Panc1 (cell line): Measurements from ENCODE around the gene CGA. TPM values are rescaled to one million over a fixed set of nuclear protein-coding genes. Genes with fewer than 3 reads are reported as not detected.

Experiments used
- ATAC-seq: fragments of 200-7000 bp; cut with Tn5 transposase; 2 replicates; pipeline ENCODE4 v1.9.1; 2020; ENCODE audit warnings: mild to moderate bottlenecking, moderate library complexity
- BruUV-seq: library from RNA; stranded (reverse); fragments of 400-500 nt; replicated peaks from 2 replicates; lab custom pipeline; 2021; lab: Mats Ljungman, UMichigan
- CTCF ChIA-PET: fragments of 300-600 bp; sonication (Branson Sonifier 250); formaldehyde crosslinking; loops from one replicate; lab custom pipeline; 2022; ENCODE audit warnings: antibody characterized with exemption; lab: Charles Lee
- POLR2A ChIA-PET: fragments of 300-600 bp; sonication (Branson Sonifier 250); formaldehyde crosslinking; loops from one replicate; lab custom pipeline; 2022; ENCODE audit warnings: antibody characterized with exemption; lab: Charles Lee
- DNase-seq: peaks from one replicate; pipeline ENCODE4 v3.0.0-alpha.2; 2010; ENCODE audit warnings: low read depth, low spot score
- H3K27ac ChIP-seq: 2 replicates; pipeline ENCODE4 v1.5.1; 2011; ENCODE audit warnings: mild to moderate bottlenecking, low read length, inconsistent platforms
- H3K27me3 ChIP-seq: fragments of 200-500 bp; sonication (Bioruptor generic); 2 replicates; pipeline ENCODE4 v1.6.0; 2014; ENCODE audit warnings: low read length, inconsistent platforms; ENCODE audit not compliant: control insufficient read depth, insufficient read depth
- H3K36me3 ChIP-seq: fragments of 200-500 bp; sonication (Bioruptor generic); 2 replicates; pipeline ENCODE4 v1.5.1; 2014; ENCODE audit warnings: inconsistent platforms, mild to moderate bottlenecking, low read length, moderate library complexity; ENCODE audit not compliant: control insufficient read depth, insufficient read depth
- H3K4me1 ChIP-seq: 2 replicates; pipeline ENCODE4 v1.5.1; 2011; ENCODE audit warnings: inconsistent platforms, mild to moderate bottlenecking, low read length, moderate library complexity; ENCODE audit not compliant: control insufficient read depth, insufficient read depth
- H3K4me3 ChIP-seq, 2 experiments: 2 replicates each; pipeline ENCODE4 v1.5.1; 2011 to 2012; ENCODE audit warnings: low read depth in 2 of 2, low read length in 2 of 2, mild to moderate bottlenecking in 2 of 2, inconsistent platforms in 1 of 2, moderate library complexity in 1 of 2
- H3K9me3 ChIP-seq: fragments of 200-500 bp; sonication (Bioruptor generic); 2 replicates; pipeline ENCODE4 v1.5.1; 2014; ENCODE audit warnings: low read depth, mild to moderate bottlenecking, inconsistent platforms, low read length, moderate library complexity; ENCODE audit not compliant: control insufficient read depth, insufficient read depth
- CTCF ChIP-seq: fragments of 450-650 bp; IDR thresholded peaks from 2 replicates; pipeline ENCODE4 v1.5.1; 2017; ENCODE audit warnings: mild to moderate bottlenecking
- POLR2AphosphoS5 ChIP-seq: IDR thresholded peaks from 2 replicates; pipeline ENCODE4 v1.6.1; 2012; ENCODE audit warnings: mild to moderate bottlenecking, low read depth, low read length, moderate library complexity
- SIN3A ChIP-seq: IDR thresholded peaks from 2 replicates; pipeline ENCODE4 v1.6.1; 2012; ENCODE audit warnings: low read depth, mild to moderate bottlenecking, low read length, moderate library complexity, borderline replicate concordance; ENCODE audit not compliant: insufficient read depth
- TCF7L2 ChIP-seq: IDR thresholded peaks from 2 replicates; pipeline ENCODE4 v1.6.1; 2011; ENCODE audit warnings: mild to moderate bottlenecking, low read depth, low read length, inconsistent platforms
- in situ Hi-C: cut with HindIII; loops from 2 replicates; pipeline ENCODE4 v1.10.0; 2016; ENCODE audit warnings: low sequenced_read_pairs, low pct_unique_long_range_greater_than_20kb
- intact Hi-C: fragments of 100-400 bp; cut with micrococcal nuclease; formaldehyde crosslinking; loops from one replicate; pipeline ENCODE4 v1.10.0; 2022; ENCODE audit not compliant: unreplicated experiment
- total RNA-seq: library from RNA; stranded (reverse); gene quantifications from one replicate; pipeline ENCODE4 v1.2.1, GENCODE V29; 2021; ENCODE audit not compliant: unreplicated experiment
- TF ChIP-seq, protein P1 (sequence below), 2 experiments: IDR thresholded peaks; 2 replicates each; pipeline ENCODE4 v1.6.1; 2011 to 2012; ENCODE audit warnings: low read depth in 2 of 2, control low read depth in 1 of 2, low read length in 1 of 2, mild to moderate bottlenecking in 1 of 2, moderate library complexity in 1 of 2; ENCODE audit not compliant: insufficient read depth in 1 of 2

The CGA gene
- total RNA-seq, 1 experiment from 2014 or later: not detected

DNA sequence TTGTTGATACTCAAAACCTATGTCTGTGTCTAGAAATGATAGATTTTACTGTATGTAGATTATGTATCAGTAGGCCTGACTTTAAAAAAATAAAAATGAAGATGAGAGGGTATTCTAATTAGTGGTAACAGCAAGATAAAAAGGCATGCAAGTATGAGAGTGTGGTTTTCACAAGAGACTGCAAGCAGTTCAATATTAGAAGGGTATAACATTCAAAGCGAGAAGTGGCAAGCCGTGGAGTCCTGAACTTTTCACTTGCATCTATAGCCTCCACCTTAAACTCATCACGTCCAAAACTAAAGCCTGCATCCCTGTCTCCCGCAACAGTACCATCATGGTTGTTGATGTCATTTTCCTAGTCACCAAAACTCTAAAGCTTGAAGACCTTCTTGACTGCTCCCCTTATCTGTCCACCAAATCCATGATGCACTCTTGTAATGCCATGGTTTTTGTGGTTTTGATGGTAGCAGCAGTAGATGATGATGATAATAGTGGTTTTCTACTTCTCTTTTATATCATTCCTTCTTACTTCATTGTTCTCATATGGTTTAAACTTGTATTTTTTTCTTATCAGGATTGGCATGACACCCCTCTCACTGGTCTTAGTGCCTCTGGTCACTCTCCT is 9.2 kb upstream of the CGA start:
- in situ Hi-C loops: no loop called here
- no TSS peak for BruUV-seq
- intact Hi-C loops: no loop called here
- POLR2A ChIA-PET: no interaction called here
- Histone ChIP-seq H3K4me3 (no peak overlapping the region), H3K9me3 (no peaks in the 10 kb centered on the region), H3K27me3 (no peaks in the 10 kb centered on the region; the same call in 1 of the 2 replicates), H3K36me3 (no peaks in the 10 kb centered on the region), H3K27ac (no peak overlapping the region), H3K4me1 (no peaks in the 10 kb centered on the region)
- ATAC-seq: no peak
- TF ChIP-seq CTCF: no peak
- no peak for TF ChIP-seq TCF7L2
- TF ChIP-seq POLR2AphosphoS5: no peak
- TF ChIP-seq SIN3A: no peak
- TF ChIP-seq, protein P1, sequence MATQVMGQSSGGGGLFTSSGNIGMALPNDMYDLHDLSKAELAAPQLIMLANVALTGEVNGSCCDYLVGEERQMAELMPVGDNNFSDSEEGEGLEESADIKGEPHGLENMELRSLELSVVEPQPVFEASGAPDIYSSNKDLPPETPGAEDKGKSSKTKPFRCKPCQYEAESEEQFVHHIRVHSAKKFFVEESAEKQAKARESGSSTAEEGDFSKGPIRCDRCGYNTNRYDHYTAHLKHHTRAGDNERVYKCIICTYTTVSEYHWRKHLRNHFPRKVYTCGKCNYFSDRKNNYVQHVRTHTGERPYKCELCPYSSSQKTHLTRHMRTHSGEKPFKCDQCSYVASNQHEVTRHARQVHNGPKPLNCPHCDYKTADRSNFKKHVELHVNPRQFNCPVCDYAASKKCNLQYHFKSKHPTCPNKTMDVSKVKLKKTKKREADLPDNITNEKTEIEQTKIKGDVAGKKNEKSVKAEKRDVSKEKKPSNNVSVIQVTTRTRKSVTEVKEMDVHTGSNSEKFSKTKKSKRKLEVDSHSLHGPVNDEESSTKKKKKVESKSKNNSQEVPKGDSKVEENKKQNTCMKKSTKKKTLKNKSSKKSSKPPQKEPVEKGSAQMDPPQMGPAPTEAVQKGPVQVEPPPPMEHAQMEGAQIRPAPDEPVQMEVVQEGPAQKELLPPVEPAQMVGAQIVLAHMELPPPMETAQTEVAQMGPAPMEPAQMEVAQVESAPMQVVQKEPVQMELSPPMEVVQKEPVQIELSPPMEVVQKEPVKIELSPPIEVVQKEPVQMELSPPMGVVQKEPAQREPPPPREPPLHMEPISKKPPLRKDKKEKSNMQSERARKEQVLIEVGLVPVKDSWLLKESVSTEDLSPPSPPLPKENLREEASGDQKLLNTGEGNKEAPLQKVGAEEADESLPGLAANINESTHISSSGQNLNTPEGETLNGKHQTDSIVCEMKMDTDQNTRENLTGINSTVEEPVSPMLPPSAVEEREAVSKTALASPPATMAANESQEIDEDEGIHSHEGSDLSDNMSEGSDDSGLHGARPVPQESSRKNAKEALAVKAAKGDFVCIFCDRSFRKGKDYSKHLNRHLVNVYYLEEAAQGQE (IDR thresholded peaks at IDR 0.05; ENCODE audit: insufficient read depth in 1 of 2, low read depth in 2 of 2, low read length in 1 of 2): no peak
- CTCF ChIA-PET: interaction anchor here (0.6 kb wide), 1 partner anchor 39 kb away, joined by 3 read pairs; no protein-coding TSS in a partner anchor
- no peak for DNase-seq

GRCh38 chr6:87102151-87102621 is 7.3 kb upstream of the CGA start:
- intact Hi-C loops: no loop called here
- no peak for ATAC-seq
- BruUV-seq: no TSS peak

More at GRCh38 chr6:87102151-87102621, 7.3 kb upstream of the CGA start:
- H3K27me3 ChIP-seq: peaks cover 12% of the 10 kb centered on the region; the same call in 1 of the 2 replicates
- no peak overlapping the region for H3K27ac ChIP-seq
- no peaks in the 10 kb centered on the region for H3K4me1 ChIP-seq
- DNase-seq: no peak
- TF ChIP-seq, protein P1 (IDR thresholded peaks at IDR 0.05; ENCODE audit: insufficient read depth in 1 of 2, low read depth in 2 of 2, low read length in 1 of 2): no peak
- TF ChIP-seq TCF7L2: no peak
- no peak overlapping the region for H3K4me3 ChIP-seq
- CTCF ChIA-PET: no interaction called here
- no peaks in the 10 kb centered on the region for H3K36me3 ChIP-seq
- H3K9me3 ChIP-seq: no peaks in the 10 kb centered on the region
- POLR2A ChIA-PET: no interaction called here
- in situ Hi-C loops: no loop called here
